Activated T-cell treated with anti-CD3 and anti-CD28 coated beads, Interleukin-2, amount 50 U/mL, for 1 hour (primary cell): ENCODE data around the gene SPOCK3.
"Not testable (repeated sequence)": the region's sequence is repeated elsewhere in the genome, so short reads cannot be mapped to it uniquely, and the experiment has no call there.

Experiments used
- DNase-seq: peaks from one replicate; pipeline ENCODE4 v3.0.0-alpha.2; 2020

The SPOCK3 gene

DNA sequence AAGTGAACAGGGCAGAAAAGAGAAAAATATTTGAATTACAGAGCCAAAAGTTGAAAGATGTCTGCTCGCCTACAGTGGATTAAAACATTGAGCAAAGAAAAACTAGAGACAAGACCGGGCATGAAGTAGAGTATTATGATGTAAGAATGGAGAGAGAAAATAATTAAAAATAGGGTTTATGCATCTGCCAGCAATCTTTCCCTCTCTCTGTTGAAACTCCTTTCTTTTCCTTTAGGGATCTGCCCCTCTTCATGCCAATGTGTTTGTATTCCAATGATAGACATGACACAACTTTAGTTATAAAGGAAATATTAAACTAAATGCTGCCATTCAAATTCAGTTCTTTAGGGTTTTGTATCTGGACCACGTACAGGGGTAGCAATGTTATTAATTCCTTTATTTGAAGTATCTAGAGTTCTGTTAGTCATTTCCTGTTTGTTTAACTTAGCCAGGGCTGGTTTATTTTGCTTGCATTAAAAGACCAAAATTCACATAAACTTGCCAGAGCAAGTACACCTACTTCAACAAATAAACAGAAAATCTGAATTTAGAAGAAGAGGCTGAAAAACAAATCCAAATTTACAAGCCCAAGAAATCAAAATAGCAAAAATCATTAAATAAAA, 202.6 kb downstream of the SPOCK3 start:
- DNase-seq, result no peak

GRCh38 chr4:167028976-167029375, 205.3 kb downstream of the SPOCK3 start:
- DNase-seq, result no peak

DNA sequence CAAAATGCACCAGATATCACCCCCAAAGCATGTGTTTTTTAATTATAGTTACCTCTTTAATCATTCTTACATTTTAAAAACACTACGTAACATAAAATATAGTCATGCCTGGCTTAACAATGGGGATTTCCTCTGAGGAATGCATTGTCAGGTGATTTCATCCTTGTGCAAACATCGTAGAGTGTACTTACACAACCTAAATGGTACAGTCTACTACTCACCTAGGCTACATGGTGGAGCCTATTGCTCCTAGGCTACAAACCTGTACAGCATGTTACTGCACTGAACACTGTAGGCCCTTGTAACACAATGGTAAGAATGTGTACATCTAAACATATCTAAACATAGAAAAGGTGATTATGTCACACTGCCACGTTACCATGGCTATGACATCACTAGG, 208.6 kb downstream of the SPOCK3 start:
- no peak for DNase-seq

DNA sequence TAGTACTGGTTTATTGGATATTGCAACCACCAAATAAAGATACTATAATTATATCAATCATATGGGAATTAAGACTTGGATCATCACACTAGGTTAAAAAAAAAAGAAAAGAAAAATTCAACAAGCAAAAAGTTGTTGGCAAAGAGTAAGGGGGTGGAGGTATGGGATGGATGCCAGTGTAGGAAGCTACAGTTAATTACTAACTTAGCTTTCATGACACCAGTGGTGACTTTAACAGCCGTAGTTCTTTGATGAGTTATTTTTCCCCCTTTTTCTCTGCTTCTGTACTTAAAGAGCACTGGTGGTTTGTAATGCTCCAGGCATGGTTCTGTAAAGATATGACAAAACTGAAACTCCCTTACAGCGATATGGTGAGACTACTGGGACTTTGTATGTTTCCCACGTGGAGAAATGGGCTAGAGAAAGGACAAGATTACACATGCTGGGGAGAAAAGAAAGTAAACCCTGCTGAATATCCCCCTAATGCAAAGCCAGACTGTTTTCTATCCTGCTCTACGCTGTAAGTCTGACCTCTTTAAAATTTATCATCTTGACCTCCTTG, 210.8 kb downstream of the SPOCK3 start:
- no peak for DNase-seq

- DNase-seq, result peak; percentile 23
Measured at GRCh38 chr4:167021545-167022155, 212.6 kb downstream of the SPOCK3 start.

DNA sequence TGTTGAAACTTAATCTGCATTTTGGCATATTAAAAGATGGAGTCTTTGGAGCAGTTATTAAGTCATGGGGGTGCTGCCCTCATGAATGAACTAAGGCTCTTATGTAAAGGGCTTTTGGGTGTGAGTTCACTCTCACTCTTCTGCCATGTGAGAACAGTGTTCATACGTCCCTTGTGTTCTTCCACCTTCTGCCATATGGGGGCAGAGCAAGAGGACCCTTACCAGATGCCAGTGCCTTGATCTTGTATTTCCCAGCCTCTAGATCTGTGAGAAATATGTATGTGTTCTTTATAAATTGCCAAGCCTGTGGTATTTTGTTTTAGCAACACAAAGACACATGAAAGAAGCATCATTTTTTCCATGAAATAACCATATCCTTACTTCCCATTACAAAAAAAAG, 213.9 kb downstream of the SPOCK3 start:
- no peak for DNase-seq

DNA sequence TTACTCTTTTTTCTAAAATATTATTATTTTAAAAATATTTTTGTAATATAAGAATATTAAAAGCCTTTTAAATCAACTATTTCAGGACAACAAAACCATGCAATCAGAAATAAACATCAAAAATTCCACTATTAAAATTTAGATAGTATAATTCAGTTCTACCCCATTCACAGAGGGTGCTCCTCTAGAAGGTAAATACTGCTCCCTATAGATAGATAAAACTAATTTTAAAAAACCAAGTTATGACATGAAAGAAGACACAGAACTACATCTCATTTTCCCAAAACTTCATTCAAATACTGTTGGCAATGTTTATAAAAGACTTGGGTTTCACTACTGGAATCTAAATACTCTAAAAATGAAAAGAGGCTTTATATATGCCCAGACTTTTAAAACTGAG, 219.3 kb downstream of the SPOCK3 start:
- DNase-seq, result no peak

- DNase-seq, result no peak
Measured at GRCh38 chr4:167003326-167003725, 231.0 kb downstream of the SPOCK3 start.

GRCh38 chr4:167000141-167000852, 234.0 kb downstream of the SPOCK3 start:
- no peak for DNase-seq

DNA sequence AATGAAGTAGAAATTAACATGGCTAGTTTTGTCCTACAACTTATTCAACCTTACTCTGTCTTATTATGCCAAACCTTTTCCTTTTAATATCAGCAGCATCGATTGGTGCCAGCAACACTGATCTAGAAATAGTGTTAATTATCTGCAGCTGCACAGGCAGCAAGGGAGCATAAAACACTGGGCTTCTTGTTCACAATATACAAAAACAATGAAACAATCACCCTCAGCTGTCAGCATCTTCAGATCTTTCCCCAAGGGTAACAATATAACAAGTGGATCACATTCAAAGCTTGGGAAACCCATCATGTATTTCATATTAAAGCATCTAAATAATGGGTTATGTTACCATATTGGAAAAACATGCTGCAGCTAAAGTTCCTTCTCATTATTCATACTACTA, 238.1 kb downstream of the SPOCK3 start:
- DNase-seq, result no peak

DNA sequence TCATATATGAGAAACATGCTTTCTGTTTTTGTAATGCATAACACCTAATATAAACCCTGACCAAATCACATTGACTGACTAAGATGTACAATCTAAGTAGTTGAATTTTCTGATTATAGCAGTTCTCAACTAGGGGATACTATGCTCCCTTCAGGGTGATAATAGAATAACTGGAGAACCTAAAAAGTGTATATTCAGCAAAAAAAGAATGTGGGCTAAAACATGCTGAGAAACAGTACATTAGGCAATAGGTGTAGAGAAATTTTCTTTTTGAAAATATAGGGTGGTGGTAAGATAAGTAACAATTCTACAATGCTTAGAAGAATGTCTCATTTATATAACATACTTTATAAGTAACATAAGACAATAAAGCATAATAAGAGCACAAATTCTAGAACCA, 239.6 kb downstream of the SPOCK3 start:
- no peak for DNase-seq

- DNase-seq, result no peak
Measured at GRCh38 chr4:166991006-166991561, 243.2 kb downstream of the SPOCK3 start.

GRCh38 chr4:166989886-166990285, 244.4 kb downstream of the SPOCK3 start:
- DNase-seq, result no peak

DNA sequence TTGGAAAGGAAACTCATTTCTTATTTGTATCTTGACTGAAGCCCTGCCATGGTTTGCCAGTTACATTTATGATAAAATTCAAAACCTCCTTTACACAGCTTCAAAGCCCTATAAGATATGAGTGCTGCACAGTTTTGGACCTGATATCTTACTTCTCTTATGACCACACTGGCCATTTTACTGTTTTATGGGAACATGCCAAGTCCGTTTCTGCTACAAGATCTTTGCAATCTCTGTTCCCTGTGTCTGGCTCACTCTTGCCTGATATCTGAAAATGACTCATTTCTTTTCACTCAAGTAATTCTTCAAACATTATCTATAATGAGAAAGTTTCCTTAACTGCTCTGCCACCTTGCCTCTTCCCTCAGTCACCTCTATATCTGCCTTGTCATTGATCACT, 247.3 kb downstream of the SPOCK3 start:
- no peak for DNase-seq

- DNase-seq, result no peak
Measured at GRCh38 chr4:166981847-166982246, 252.4 kb downstream of the SPOCK3 start.

- DNase-seq, result no peak
Measured at GRCh38 chr4:166980419-166980818, 253.9 kb downstream of the SPOCK3 start.

DNA sequence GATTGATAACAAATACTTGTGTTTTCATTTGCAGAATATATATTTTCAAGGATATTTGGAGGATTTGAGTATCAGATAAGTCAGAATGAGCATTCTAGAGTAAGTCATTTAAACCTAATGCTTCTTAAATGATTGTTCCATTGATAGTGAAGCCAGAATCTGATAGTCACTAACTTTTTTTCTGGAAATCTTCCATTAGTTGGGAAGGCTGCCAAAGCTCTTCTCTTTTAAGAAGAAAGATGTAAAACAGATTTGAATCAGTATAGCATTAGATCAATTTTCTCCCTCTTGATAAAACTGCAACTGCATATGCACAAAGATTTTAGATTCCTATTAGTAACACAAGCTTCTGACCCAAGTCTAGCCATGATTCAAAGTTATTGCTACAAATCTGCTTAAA, 256.7 kb downstream of the SPOCK3 start:
- DNase-seq, result no peak

DNA sequence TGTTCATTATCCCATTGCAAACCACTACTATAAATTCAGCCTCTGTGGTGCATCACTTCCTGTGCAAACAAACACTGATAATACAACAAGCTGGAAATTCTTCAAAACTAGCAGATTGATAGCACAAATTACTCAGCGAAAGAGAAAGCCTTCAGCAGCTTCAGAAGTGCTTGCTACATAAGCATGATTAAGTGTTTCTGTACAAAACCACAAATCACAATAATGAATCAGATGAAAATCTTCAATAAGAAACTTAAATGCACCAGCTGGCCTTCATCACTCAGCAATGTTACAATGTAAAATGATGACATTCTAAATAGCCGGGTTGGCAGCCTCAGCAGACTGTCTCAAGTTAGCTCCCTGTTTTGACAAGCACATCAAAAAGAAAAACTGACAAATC, 262.2 kb downstream of the SPOCK3 start:
- no peak for DNase-seq

GRCh38 chr4:166968219-166968618, 266.1 kb downstream of the SPOCK3 start:
- not testable (repeated sequence) for DNase-seq

DNA sequence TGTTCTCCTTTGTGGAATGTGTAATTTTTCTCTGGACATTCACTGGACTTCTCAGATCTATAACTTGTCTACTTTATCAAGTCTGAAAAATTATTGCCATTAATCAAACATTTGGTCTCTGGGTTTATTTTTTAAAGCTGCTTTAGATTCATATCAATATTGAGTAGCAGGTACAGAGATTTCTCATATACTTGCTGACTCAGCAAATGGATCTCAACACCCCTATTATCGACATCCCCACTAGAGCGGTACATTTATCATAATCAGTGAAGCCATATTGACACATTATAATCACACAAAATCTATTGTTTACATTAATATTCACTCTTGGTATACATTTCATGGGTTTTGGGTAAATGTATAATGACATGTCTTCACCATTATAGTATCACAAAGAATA, 268.7 kb downstream of the SPOCK3 start:
- no peak for DNase-seq

GRCh38 chr4:166957451-166957850, 276.8 kb downstream of the SPOCK3 start:
- no peak for DNase-seq

DNA sequence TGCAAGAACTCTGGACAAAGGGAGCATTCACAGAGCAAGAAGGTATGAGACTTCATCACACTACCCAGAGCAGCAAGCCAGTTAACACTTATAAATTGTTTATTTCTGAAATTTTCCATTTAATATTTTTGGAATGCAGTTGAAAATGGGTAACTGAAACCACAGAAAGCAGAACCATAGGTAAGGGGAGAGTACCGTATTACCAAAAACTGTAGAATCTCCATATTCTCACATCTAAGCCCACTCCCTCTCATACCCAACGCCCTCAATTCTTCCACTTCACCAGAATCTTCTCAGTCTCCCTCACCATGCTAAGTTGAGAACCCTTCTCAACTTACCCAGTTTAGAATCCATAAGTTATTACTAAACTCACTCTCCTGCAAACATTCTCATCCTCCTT, 277.8 kb downstream of the SPOCK3 start:
- no peak for DNase-seq

DNA sequence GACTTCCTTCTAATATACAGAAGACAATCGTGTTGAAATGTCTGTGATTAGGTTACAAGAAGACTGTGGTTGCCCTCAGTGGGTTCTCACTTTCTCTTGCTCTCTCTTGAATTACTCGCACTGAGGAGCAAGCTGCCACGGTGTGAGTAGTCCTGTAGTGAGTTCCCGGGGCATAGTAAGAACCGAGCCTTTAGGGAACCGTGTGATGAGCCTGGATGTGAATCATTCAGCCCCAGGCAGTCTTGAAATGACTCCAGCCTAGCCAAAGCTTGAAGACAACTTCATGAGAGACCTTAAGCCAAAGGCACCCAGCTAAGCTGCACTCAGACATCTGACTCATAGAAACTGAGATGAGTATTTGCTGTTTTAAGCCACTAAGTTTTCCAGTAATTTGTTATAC, 292.7 kb downstream of the SPOCK3 start:
- no peak for DNase-seq

DNA sequence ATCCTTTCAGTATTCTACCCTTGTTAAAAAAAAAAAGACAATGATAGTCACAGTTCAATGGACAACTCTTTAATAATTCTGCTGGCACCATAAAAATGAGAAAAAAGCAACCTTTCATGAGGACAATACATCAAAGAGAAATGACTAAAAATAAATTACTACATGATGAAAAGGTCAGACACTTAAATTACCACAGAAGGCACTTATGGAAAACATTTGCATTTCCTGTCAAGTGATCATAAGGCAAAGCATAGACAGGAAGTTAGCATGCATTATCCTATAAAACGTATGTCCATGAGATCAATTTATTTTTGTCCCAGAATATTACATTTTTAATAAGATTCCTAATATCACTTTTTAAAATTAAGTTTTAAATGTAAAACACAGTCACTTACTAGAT, 303.8 kb downstream of the SPOCK3 start:
- DNase-seq, result no peak
